CD4-positive, alpha-beta T cell (primary cell): ENCODE measurements around the gene PITPNC1. TPM values are rescaled to one million over a fixed set of nuclear protein-coding genes. Genes with fewer than 3 reads are reported as not detected.

Experiments used
- ATAC-seq: fragments of 200-7000 bp; cut with Tn5 transposase; one replicate; pipeline ENCODE4 v1.10.0; 2022; ENCODE audit warnings: mild to moderate bottlenecking; ENCODE audit not compliant: poor library complexity
- CTCF ChIA-PET: fragments of 350-600 bp; sonication (Branson Sonifier 250); formaldehyde crosslinking; loops from one replicate; lab custom pipeline; 2021; ENCODE audit warnings: antibody characterized with exemption, inconsistent platforms; lab: Charles Lee
- POLR2A ChIA-PET: fragments of 350-600 bp; sonication (Branson Sonifier 250); formaldehyde crosslinking; loops from one replicate; lab custom pipeline; 2021; ENCODE audit warnings: antibody characterized with exemption, inconsistent platforms; lab: Charles Lee
- DNase-seq, 14 experiments: peaks; one replicate each; pipeline ENCODE4 v3.0.0-alpha.2; 2013 to 2020; ENCODE audit warnings: mixed read lengths in 2 of 14
- H3K27ac ChIP-seq, 2 donors: one replicate each; pipeline versions ENCODE4 v1.5.1 to v1.7.0; 2013; ENCODE audit warnings: low read length in 2 of 2, low read depth in 1 of 2, mild to moderate bottlenecking in 1 of 2
- H3K27me3 ChIP-seq, 2 experiments: 1 replicate in 1 of 2; 2 replicates in 1 of 2; pipeline versions ENCODE4 v1.6.1 to v1.7.0; 2013; ENCODE audit warnings: low read length in 2 of 2, control low read depth in 1 of 2, mild to moderate bottlenecking in 1 of 2, moderate library complexity in 1 of 2; ENCODE audit not compliant: insufficient read depth in 2 of 2, control insufficient read depth in 1 of 2
- H3K36me3 ChIP-seq: one replicate; pipeline ENCODE4 v1.6.1; 2013; ENCODE audit warnings: low read length, control low read depth; ENCODE audit not compliant: insufficient read depth
- H3K4me1 ChIP-seq: one replicate; pipeline ENCODE4 v1.6.1; 2013; ENCODE audit warnings: low read length, control low read depth; ENCODE audit not compliant: insufficient read depth
- H3K4me3 ChIP-seq: one replicate; pipeline ENCODE4 v1.5.1; 2013; ENCODE audit warnings: mild to moderate bottlenecking, low read length, moderate library complexity
- H3K9me3 ChIP-seq, 2 experiments: 1 replicate in 1 of 2; 2 replicates in 1 of 2; pipeline versions ENCODE4 v1.6.1 to v1.7.0; 2013; ENCODE audit warnings: low read length in 2 of 2, mild to moderate bottlenecking in 2 of 2, control low read depth in 1 of 2, moderate library complexity in 1 of 2; ENCODE audit not compliant: control insufficient read depth in 1 of 2, insufficient read depth in 1 of 2
- H3K27ac Mint-ChIP-seq: one replicate; pipeline ENCODE4 v1.8.0; 2020; ENCODE audit warnings: mixed read lengths
- H3K27me3 Mint-ChIP-seq: one replicate; pipeline ENCODE4 v1.8.0; 2021; ENCODE audit warnings: mixed read lengths
- H3K36me3 Mint-ChIP-seq: one replicate; pipeline ENCODE4 v1.8.0; 2021; ENCODE audit warnings: low read depth, mixed read lengths
- H3K4me1 Mint-ChIP-seq: one replicate; pipeline ENCODE4 v1.8.0; 2021; ENCODE audit warnings: low read depth, mixed read lengths
- H3K4me3 Mint-ChIP-seq: one replicate; pipeline ENCODE4 v1.8.0; 2020; ENCODE audit warnings: mild to moderate bottlenecking, mixed read lengths
- H3K9me3 Mint-ChIP-seq: one replicate; pipeline ENCODE4 v1.8.0; 2020; ENCODE audit warnings: mixed read lengths
- intact Hi-C, 2 experiments: fragments of 100-400 bp; cut with DNase I in 1 of 2; cut with micrococcal nuclease in 1 of 2; formaldehyde crosslinking; loops; one replicate each; pipeline versions ENCODE4 v1.15.1 to v1.9.0; 2023 to 2025; cut with DNase I, micrococcal nuclease
- total RNA-seq, 174 experiments: library from RNA in 2 of 174; stranded (reverse) in 2 of 174; gene quantifications; one replicate each; pipeline ENCODE4 v1.2.3 and lab custom pipeline; 2021 to 2026
- TF ChIP-seq, protein P1 (sequence below): fragments of 200-600 bp; IDR thresholded peaks from one replicate; pipeline ENCODE4 v1.8.0; 2022; ENCODE audit warnings: antibody characterized with exemption, mild to moderate bottlenecking

The PITPNC1 gene
- total RNA-seq, 2 experiments from 2014 or later, result 80.2 to 83.4 TPM

DNA sequence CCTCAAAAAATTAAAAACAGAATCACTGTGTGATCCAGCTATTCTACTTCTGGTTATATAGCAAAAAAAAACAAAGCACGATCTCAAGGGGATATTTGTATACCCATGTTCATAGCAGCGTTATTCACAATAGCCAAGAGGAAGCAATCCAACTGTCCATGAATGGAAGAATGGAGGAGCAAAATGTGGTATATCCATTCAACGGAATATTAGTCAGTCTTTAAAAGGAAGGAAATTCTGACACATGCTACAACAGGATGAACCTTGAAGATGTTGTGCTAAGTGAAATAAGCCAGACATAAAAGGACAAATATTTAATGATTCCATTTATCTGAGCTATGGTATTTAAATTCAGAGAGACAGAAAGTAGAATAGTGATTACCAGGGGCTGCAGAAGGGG is 336.1 kb downstream of the PITPNC1 start:
- Histone ChIP-seq H3K4me1 (peaks cover 7% of the 10 kb centered on the region), H3K27ac (no peak overlapping the region), H3K4me3 (no peak overlapping the region), H3K36me3 (no peaks in the 10 kb centered on the region), H3K9me3 (no peaks in the 10 kb centered on the region), H3K27me3 (no peaks in the 10 kb centered on the region)
- ATAC-seq (no peak), DNase-seq (no peak)
- peaks cover 17% of the 10 kb centered on the region for H3K4me1 Mint-ChIP-seq
- ChIA-PET POLR2A (no interaction called here), CTCF (interaction anchor here (0.7 kb wide), 1 partner anchor 1097 kb away, joined by 3 read pairs; no protein-coding TSS in a partner anchor)
- TF ChIP-seq, protein P1, sequence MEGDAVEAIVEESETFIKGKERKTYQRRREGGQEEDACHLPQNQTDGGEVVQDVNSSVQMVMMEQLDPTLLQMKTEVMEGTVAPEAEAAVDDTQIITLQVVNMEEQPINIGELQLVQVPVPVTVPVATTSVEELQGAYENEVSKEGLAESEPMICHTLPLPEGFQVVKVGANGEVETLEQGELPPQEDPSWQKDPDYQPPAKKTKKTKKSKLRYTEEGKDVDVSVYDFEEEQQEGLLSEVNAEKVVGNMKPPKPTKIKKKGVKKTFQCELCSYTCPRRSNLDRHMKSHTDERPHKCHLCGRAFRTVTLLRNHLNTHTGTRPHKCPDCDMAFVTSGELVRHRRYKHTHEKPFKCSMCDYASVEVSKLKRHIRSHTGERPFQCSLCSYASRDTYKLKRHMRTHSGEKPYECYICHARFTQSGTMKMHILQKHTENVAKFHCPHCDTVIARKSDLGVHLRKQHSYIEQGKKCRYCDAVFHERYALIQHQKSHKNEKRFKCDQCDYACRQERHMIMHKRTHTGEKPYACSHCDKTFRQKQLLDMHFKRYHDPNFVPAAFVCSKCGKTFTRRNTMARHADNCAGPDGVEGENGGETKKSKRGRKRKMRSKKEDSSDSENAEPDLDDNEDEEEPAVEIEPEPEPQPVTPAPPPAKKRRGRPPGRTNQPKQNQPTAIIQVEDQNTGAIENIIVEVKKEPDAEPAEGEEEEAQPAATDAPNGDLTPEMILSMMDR, result no peak
- no peak overlapping the region for H3K4me3 Mint-ChIP-seq
- H3K9me3 Mint-ChIP-seq, result no peaks in the 10 kb centered on the region
- peaks cover 12% of the 10 kb centered on the region for H3K27me3 Mint-ChIP-seq
- intact Hi-C loops, result loop anchor here in 1 of 2 experiments (5.0 to 10.0 kb wide), 2 partner anchors 466 to 532 kb away; partner anchors contain the start of genes AMZ2 and HELZ
- no peak overlapping the region for H3K27ac Mint-ChIP-seq
- H3K36me3 Mint-ChIP-seq, result peaks cover 8% of the 10 kb centered on the region

DNA sequence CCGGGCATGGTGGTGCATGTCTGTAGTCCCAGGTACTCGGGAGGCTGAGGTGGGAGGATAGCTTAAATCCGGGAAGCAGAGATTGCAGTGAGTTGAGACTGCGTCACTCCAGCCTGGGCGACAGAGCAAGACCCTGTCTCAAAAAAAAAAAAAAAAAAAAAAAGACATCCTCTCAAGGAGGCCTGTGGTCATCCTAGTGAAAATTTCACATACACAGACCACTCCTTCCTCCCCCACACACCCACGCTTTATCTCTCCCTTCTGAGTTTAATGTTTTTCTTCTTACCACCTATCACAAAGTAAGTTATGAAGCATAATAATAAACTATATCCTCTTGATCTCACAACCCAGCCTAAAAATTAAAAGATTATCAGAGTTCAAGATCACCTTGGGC is 339.3 kb downstream of the PITPNC1 start:
- ATAC-seq, result no peak
- TF ChIP-seq, protein P1, result no peak
- intact Hi-C loops, result loop anchor here in 1 of 2 experiments (2.0 to 10.0 kb wide), 5 partner anchors 110 to 796 kb away; partner anchors contain the start of genes AMZ2, KPNA2, PRKAR1A and PSMD12

DNA sequence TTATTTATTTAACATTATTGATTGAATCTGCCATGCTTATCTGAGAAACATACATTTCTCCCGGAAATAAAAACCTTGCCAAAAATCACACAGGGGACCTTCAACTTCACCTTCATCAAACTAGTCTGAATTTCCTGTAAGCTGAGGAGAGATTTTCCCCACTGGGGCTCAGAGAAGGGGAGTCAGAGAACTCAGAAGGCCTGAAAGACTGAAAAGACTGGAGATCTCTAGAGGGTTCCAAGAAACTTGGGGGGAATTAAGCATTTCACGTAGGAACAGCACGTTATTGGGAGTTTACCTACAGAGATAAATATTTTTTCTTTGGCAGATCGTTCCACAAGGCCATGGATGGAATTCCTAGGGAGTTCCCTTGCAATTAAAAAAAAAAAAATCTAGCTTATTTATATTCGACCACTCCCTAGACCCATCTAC is 340.1 kb downstream of the PITPNC1 start:
- Histone ChIP-seq H3K36me3 (peaks cover 19% of the 10 kb centered on the region), H3K27ac (peak overlapping the region; percentile 91 to 95), H3K4me1 (peaks cover 20% of the 10 kb centered on the region), H3K27me3 (no peaks in the 10 kb centered on the region), H3K9me3 (no peaks in the 10 kb centered on the region), H3K4me3 (peak overlapping the region; percentile 81)
- peaks cover 39% of the 10 kb centered on the region for H3K36me3 Mint-ChIP-seq
- CTCF ChIA-PET, result interaction anchor here (0.6 to 1.5 kb wide), 5 partner anchors 13 to 363 kb away, joined by 3 to 5 read pairs (median 3); partner anchors contain the start of gene BPTF
- H3K9me3 Mint-ChIP-seq, result no peaks in the 10 kb centered on the region
- peaks cover 30% of the 10 kb centered on the region for H3K4me1 Mint-ChIP-seq
- H3K4me3 Mint-ChIP-seq, result peak overlapping the region; percentile 97
- H3K27me3 Mint-ChIP-seq, result peaks cover 3% of the 10 kb centered on the region
- peak overlapping the region; percentile 95 for H3K27ac Mint-ChIP-seq
- intact Hi-C loops, result loop anchor here (1.0 to 10.0 kb wide), 6 partner anchors 108 to 795 kb away; partner anchors contain the start of genes AMZ2 (in 1 of the 2), BPTF (in 1 of the 2), KPNA2 (in 1 of the 2) and PRKAR1A (in 1 of the 2)
- TF ChIP-seq, protein P1, result no peak
- peak; percentile 1 for ATAC-seq
- POLR2A ChIA-PET, result interaction anchor here (0.6 to 3.0 kb wide), 9 partner anchors 9 to 349 kb away, joined by 3 to 20 read pairs (median 4); partner anchors contain the start of genes BPTF and PITPNC1
- peak in 2 of 14 experiments; percentile 3 to 50 for DNase-seq

More for the DNA sequence above, 339.3 kb downstream of the PITPNC1 start:
- ChIA-PET POLR2A (interaction anchor here (1.1 to 3.0 kb wide), 3 partner anchors 8 to 339 kb away, joined by 3 to 20 read pairs (median 4); partner anchors contain the start of gene PITPNC1), CTCF (no interaction called here)
- H3K9me3 ChIP-seq, result no peaks in the 10 kb centered on the region
- no peak overlapping the region for H3K4me3 ChIP-seq
- H3K36me3 ChIP-seq, result peaks cover 11% of the 10 kb centered on the region
- peak in 1 of 14 experiments; percentile 20 for DNase-seq
- H3K27ac ChIP-seq, result peak overlapping the region in 1 of 2 donors; percentile 95
- Mint-ChIP-seq H3K36me3 (peaks cover 31% of the 10 kb centered on the region), H3K4me3 (no peak overlapping the region), H3K27ac (peak overlapping the region; percentile 95), H3K27me3 (peaks cover 8% of the 10 kb centered on the region), H3K9me3 (no peaks in the 10 kb centered on the region), H3K4me1 (peaks cover 26% of the 10 kb centered on the region)
- H3K4me1 ChIP-seq, result peaks cover 20% of the 10 kb centered on the region
- no peaks in the 10 kb centered on the region for H3K27me3 ChIP-seq
